HG02759 (cell line): ENCODE results near the gene DAPK1.

Source experiments
- ATAC-seq: cut with Tn5 transposase; IDR thresholded peaks from one replicate; pipeline ENCODE4 v1.9.1; 2021; ENCODE audit warnings: mild to moderate bottlenecking, moderate library complexity; ENCODE audit not compliant: unreplicated experiment

Gene DAPK1

GRCh38 chr9:87662808-87663528 lies 165.3 kb downstream of the DAPK1 start:
- no peak for ATAC-seq

DNA sequence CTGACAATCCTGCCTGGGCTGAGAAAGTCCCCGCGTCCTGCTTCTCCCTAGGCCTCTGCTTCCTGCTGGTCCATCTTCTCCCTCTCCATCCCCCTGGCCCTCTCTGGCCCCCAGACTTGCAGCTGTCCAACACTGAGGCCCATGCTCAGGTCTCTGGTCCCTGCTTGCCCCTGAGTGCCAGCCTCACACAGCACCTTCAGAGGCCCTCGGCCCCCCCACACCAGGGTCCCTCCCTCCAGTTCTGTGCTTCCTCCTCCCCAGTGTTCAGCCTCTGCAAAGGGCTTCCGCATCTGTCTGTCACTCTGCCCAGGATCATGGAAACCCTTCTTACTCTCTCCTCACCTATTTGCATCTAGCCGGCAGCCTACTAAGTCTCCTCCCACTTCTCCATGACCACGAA lies 165.9 kb downstream of the DAPK1 start:
- no peak for ATAC-seq

DNA sequence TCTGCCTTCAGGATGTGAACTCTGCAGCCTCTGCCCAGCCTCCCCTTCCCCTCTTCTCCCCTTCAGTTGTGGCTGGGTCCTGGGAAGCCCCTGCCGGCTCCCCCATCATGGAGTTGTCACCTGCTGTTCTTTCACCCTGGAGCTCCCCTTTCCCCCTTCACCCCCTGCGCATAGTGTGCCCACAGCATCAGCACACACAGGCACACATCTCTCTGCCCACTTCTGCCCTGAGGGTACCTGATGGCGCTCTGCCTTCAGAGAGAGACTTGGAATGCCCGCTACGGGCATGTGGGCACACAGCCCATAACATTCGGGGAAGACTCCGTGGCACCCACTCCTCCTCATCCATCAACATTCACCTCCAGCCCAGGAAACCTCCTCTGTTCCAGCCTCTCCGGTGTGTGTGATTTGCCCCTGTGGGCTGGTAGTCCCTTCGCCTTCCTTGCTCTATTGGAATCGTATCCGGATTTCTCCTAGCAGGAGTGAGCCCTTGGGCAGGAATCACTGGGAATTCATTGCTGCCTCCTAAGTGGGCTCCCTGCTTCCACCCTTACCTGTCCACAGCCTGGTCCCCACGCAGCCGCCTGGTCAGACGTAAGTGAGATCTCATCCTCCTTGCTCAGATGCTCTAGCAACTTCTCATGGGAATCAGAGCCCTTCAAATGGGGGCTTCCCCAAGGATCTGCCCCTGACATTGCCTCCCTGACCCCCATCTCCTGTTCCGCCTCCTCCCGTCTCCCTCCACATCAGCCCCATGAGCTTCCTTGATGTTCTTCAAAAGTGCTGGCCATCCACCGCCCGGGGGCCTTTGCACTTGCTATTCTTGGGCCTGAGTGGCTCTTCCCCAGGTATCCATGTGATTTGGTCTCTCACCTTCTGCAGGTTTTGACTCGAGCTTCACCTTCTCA lies 166.7 kb downstream of the DAPK1 start:
- no peak for ATAC-seq

- no peak for ATAC-seq
Observed at GRCh38 chr9:87665505-87665904, 167.8 kb downstream of the DAPK1 start.

GRCh38 chr9:87667164-87667738 lies 169.6 kb downstream of the DAPK1 start:
- ATAC-seq, result no peak

DNA sequence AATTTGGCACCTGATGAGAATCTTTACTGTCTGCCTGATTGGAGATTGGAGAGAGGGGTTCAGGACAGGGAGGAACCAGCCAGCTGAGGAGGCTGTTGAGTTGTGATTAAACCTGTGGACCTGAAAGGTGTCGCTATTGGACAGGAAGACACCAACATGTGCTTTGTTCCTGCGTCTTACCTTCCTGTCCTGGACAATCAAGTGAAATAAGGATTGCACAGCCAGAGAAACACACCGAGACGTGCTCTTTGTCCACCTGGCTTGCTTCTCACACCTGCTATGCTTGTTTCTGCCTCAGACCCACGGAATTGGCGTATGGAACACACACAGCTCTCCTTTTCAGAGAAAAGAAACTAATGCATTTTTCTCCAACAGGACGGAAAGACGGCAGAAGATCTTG lies 170.6 kb downstream of the DAPK1 start:
- ATAC-seq, result no peak

- no peak for ATAC-seq
Observed at GRCh38 chr9:87668722-87669121, 171.1 kb downstream of the DAPK1 start.

DNA sequence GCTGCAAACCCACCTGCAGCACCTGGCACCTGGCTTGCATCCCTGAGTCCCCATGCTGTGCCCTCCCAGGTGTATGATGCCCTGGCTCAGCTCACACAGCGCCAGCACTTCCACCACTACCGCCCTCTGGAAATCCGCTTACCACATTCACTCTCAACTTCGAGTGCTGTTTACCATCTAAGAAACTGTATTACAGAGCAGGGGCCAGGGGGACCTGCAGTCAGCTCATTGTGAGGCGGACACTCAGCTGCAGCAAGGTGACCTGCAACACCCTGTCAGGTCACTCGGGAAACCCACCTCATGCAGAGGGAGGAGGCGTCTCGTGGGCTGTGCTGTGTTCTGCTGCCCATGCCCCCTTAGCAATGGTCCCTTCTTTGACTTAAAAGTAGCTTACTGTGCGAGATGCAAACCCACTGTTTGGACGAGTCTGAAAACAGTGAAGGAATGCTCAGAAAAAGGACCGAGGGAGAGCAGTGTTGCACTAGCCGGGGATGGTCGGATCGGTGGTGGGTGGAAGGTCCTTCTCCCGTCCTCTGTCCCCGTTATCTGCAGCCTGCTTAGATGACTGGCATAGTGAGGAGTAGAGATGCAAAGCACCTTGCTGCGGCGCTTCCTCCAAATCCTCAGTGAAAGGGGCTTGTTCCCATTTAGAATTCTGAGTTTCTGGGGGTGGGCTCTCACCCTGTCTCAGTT lies 173.1 kb downstream of the DAPK1 start:
- no peak for ATAC-seq

DNA sequence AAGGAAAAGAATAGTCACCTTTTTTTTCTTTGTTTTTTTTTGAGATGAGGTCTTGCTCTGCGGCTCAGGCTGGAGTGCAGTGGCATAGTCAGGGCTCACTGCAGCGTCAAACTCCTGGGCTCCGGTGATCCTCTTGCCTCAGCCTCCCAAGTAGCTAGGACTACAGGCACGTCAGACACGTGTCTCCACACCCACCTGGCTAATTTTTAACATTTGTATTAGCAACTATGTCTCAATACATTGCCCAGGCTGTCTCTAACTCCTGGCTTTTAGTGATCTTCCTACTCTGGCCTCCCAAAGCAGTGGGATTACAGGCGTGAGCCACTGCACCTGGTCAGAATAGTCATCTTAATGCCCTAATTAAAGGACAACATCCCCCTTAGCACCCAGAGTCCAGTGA lies 173.8 kb downstream of the DAPK1 start:
- no peak for ATAC-seq

DNA sequence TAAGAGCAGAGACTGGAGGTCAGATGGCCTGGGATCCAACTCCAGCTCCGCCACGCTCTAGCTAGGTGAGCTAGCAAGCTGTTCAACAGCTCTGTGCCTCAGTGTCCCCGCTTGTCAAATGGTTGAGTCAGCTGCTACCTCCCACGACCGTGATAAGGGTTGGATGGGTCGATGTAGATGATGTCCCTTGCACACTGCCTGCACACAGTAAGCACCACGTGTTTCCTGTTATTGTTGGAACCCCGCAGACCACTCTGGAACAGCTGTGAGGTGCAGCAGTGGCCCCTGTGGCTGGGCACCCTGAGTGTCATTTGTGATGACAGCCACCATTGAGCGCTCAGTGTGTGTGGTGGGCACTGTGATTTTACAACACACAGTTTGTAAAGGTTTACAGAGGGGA lies 174.3 kb downstream of the DAPK1 start:
- ATAC-seq, result no peak

DNA sequence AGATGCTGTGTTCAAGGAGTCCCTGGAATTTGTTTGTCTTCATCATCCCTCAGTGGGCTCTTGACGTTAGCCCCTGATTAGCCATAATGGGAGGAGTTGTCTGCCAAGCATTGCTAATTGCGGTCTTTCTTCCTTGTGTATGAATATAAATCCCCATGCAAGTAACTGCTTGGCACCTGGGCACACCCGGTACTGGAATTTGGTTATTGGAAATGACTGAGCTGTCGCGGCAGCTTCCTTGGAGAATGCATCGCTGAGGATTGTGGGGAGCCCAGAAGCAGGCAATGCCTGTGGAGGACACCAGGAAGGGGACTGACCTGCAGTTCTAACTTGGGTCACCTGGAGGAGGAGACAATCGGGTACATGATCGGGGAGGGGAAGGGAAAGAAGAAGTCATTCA lies 174.9 kb downstream of the DAPK1 start:
- ATAC-seq, result no peak

GRCh38 chr9:87673446-87674120 lies 175.9 kb downstream of the DAPK1 start:
- no peak for ATAC-seq

DNA sequence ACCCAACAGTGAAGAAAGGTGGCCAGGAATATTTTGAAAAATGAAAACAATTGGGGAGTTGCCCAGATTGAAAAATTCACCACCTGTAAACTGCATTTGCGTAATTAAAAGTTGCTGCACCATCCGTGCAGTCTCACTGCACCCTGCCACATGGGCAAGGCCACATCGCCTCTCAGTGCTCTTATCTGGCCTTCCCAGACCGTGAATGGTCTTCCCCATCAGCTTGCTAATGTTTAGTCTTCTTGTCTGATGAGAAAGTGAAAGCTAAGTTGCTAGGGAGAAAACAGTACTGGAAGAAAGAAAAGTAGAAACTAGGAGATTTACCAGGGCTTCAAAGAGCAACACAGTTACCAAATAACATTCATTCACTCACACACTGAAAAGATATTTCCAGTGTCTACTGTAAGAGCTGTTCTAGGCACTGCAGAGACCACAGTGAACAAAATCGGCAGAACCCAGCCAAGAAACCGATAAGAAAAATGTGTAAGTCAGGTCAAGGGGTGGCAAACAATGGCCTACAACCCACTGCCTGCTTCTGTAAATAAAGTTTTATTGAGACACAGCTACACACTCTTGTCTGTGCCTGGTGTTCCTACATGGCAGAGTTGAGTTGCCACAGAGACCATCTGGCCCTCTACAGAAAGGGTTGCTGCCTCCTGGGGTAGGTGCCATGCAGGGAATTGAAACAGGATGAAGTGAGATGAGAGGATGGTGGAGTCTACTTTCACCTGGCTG lies 177.1 kb downstream of the DAPK1 start:
- ATAC-seq, result no peak

DNA sequence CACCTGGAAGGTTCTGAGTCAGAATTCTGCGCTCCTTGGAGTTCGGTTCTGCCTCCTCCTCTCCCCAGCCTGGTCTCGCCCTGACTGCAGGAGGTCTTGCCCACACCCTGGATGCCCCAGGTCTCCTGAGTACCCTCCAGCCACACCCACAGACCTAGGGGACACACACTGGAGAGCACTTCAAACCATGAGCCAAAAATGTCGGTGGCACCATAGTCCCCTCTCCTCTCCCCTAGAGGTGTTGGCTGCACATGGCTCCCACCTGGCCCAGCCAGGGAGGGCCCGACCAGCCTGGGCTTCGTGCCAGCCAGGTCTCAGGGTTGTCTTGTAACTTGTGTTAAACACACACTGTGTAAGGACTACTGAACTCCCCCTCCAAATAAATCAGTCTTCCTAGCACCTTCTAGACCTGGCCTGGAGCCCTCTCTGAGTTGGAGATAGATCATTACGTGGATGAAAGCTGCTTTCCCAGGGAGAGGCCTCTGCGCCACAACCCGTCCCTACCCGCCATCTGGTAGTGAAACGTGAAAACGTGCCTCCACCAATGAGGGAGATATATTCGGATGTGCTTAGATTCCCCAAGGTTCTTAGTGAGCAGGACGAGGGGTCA lies 178.3 kb downstream of the DAPK1 start:
- ATAC-seq, result no peak

GRCh38 chr9:87676976-87677775 lies 179.5 kb downstream of the DAPK1 start:
- ATAC-seq, result no peak

GRCh38 chr9:87677776-87678587 lies 180.3 kb downstream of the DAPK1 start:
- no peak for ATAC-seq

GRCh38 chr9:87678650-87679355 lies 181.1 kb downstream of the DAPK1 start:
- ATAC-seq, result no peak
